Testis (tissue), 3 donors: Measurements from ENCODE around the gene UBL4A. TPM values are rescaled to one million over a fixed set of nuclear protein-coding genes. Genes with fewer than 3 reads are reported as not detected.

Source experiments
- DNase-seq: peaks from one replicate; pipeline ENCODE4 v3.0.0-alpha.2; 2019
- H3K27ac ChIP-seq, 2 donors: fragments of 200-600 bp; sonication (generic); one replicate each; pipeline ENCODE4 v1.5.1; 2019
- H3K27me3 ChIP-seq: fragments of 200-600 bp; sonication (generic); one replicate; pipeline ENCODE4 v1.5.1; 2019
- H3K36me3 ChIP-seq: fragments of 200-600 bp; sonication (generic); one replicate; pipeline ENCODE4 v1.5.1; 2017; ENCODE audit warnings: low read depth; ENCODE audit errors: missing control alignments
- H3K4me1 ChIP-seq: fragments of 200-600 bp; sonication (generic); one replicate; pipeline ENCODE4 v1.5.1; 2019
- H3K4me3 ChIP-seq, 2 donors: fragments of 200-600 bp; sonication (generic); one replicate each; pipeline ENCODE4 v1.5.1; 2017 to 2019
- H3K9me3 ChIP-seq: fragments of 200-600 bp; sonication (generic); one replicate; pipeline ENCODE4 v1.5.1; 2017
- POLR2A ChIP-seq: fragments of 450-650 bp; IDR thresholded peaks from one replicate; pipeline ENCODE4 v1.6.1; 2017; ENCODE audit warnings: antibody characterized with exemption, mild to moderate bottlenecking, moderate library complexity
- WGBS, 2 donors: methylation state at CpG; one replicate each; pipeline ENCODE4 v1.1.5; 2018; 5-methylcytosine and 5-hydroxymethylcytosine counted together
- intact Hi-C: fragments of 100-400 bp; cut with DNase I; formaldehyde crosslinking; loops from one replicate; pipeline ENCODE4 v1.15.1; 2023; ENCODE audit warnings: low total_unique reads
- polyA plus RNA-seq: library from polyadenylated mRNA; stranded (reverse); fragments of 350-450 nt; fragmentation: Illumina TruSeq; extraction: RNeasy Lipid Tissue Mini Kit (QIAGEN cat#74804); gene quantifications from one replicate; pipeline ENCODE4 v1.2.3, GENCODE V29; 2014; ENCODE audit warnings: low read depth, low replicate concordance; ENCODE audit not compliant: insufficient read depth
- total RNA-seq, 2 donors: library from RNA; depleted of rRNA; stranded (reverse); fragments of >200 nt; gene quantifications; one replicate each; pipeline ENCODE4 v1.2.3, GENCODE V29; 2016
- TF ChIP-seq, protein P1 (sequence below), 3 experiments: fragments of 450-650 bp in 2 of 3; fragments of 200-600 bp in 1 of 3; sonication (generic) in 1 of 3; IDR thresholded peaks; one replicate each; pipeline ENCODE4 v1.5.1; 2016 to 2019; ENCODE audit warnings: antibody characterized with exemption in 3 of 3, mild to moderate bottlenecking in 2 of 3, moderate library complexity in 1 of 3

UBL4A gene
- total and polyA plus RNA-seq, 3 donors from 2014 or later = 13.3 to 18.9 (median 16.8) TPM

DNA sequence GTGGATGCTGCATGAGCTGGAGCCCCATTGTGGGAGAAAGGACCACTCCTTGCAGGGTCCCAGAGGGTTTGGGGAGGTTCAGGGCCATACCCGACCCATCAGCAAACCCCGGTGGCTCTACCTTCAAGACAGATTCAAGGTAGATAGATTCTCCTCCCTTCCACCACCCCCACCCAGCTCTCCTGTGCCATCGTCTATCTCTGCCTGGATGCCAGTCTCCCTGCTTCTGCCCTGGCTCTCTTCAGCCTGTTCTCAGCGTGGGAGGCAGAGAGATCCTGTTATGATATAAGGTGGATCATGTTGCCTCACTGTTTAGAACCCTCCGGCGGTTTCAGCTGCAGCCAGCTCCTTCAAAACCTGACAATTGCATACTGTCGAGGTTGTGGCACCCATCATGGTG is 12.7 kb downstream of the UBL4A start:
- 64 to 82% methylated on average over 4 to 7 of the region's 7 CpGs for WGBS, 2 donors

DNA sequence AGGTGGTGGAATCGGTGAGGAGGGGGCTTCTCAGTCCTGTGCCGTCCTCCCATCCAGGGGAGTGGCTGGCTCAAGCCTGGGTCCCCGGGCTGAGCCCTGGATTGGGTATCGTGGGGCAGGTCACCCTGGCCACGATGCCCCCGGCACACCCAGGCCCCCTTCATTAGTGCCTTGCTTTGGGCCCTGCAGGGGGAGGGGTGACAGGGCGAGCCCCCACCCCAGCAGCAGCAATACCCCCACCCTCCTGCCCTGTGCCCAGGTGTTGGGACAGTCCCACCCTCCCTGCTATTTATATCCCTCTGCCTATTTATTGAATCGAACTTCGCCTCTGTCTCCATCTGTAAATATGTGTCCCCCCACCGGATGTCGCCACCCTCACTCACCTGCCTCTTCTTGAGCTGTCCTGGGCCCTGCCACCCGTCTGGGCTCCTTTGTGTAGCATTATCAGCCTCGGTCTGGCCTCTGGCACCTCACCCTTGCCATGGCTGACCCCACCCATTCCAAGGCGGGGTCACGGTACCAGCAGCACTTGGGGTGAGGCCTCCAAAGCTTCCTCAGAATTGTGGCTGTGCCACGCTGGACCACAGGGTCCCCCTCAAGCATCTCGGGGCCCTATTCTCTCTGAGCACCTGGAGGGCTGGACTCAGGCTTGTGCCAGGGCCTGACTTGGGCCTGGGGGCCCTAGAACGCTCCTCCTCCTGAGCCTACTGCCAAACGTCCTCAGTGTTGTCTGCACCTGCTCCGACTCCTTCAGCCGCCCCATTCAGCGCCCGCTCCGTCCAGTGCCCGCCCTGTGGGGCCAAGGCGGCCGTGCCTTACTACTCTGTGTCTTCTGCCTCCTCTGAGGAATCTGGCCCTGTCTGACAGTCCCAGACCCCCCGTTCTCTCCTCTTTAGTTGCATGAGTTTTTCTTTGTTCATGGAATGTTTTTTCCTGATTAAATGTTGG is 13.5 kb downstream of the UBL4A start:
- WGBS, 2 donors = 78 to 87% methylated on average over 12 to 25 of the region's 28 CpGs
- H3K4me1 ChIP-seq = no peaks in the 10 kb centered on the region
- intact Hi-C loops = no loop called here
- H3K4me3 ChIP-seq = no peak overlapping the region
- H3K9me3 ChIP-seq = no peaks in the 10 kb centered on the region
- H3K27ac ChIP-seq = no peak overlapping the region
- DNase-seq = no peak
- no peaks in the 10 kb centered on the region for H3K27me3 ChIP-seq
- no peaks in the 10 kb centered on the region for H3K36me3 ChIP-seq
- TF ChIP-seq POLR2A = no peak
- TF ChIP-seq, protein P1, sequence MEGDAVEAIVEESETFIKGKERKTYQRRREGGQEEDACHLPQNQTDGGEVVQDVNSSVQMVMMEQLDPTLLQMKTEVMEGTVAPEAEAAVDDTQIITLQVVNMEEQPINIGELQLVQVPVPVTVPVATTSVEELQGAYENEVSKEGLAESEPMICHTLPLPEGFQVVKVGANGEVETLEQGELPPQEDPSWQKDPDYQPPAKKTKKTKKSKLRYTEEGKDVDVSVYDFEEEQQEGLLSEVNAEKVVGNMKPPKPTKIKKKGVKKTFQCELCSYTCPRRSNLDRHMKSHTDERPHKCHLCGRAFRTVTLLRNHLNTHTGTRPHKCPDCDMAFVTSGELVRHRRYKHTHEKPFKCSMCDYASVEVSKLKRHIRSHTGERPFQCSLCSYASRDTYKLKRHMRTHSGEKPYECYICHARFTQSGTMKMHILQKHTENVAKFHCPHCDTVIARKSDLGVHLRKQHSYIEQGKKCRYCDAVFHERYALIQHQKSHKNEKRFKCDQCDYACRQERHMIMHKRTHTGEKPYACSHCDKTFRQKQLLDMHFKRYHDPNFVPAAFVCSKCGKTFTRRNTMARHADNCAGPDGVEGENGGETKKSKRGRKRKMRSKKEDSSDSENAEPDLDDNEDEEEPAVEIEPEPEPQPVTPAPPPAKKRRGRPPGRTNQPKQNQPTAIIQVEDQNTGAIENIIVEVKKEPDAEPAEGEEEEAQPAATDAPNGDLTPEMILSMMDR (IDR thresholded peaks at IDR 0.05) = no peak

More for the DNA sequence above, 12.7 kb downstream of the UBL4A start:
- intact Hi-C loops = no loop called here
- no peak for DNase-seq
- Histone ChIP-seq H3K4me1 (no peaks in the 10 kb centered on the region), H3K27me3 (no peaks in the 10 kb centered on the region), H3K36me3 (no peaks in the 10 kb centered on the region), H3K27ac (no peak overlapping the region), H3K4me3 (no peak overlapping the region), H3K9me3 (no peaks in the 10 kb centered on the region)
- TF ChIP-seq POLR2A = no peak
- TF ChIP-seq, protein P1 (IDR thresholded peaks at IDR 0.05) = no peak

DNA sequence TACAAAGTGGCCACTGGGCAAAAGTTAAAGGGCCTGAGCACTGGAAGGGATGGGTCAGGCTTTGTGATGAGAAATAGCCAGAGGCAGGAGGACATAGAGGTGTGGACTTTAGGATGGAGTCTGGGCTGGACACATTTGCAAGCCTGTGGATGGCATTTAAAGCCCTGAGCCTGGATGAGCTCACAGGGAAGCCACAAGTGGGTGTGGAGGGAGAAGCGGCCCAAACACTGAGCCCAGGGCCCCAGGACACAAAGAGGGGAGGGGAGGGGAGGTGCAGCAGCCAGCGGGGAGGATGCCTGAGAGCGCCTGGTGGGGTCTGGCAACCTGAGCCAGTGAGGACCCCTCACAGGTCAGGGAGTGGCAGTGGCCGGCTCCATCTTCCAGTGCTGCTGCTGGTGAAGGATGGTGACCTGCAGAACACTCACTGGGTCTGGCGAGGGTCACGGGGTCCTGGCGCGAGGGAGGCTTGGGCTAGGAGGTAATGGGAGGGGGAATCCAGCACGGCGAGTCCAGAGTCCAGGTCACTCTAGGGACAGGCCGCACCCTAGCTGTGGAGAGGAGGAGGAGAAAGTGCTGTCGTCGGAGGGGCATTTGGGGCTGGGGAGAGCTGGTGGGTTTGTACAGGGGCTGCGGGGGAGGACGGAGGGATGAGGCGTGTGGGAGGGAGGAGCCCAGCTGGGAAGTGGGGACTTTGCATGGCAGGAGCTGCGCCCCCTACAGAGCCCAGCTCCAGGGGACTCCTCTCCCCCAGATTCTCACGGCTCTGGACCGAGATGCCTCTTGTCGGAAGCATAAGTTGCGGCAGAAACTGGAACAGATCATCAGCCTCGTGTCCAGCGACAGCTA is 14.4 kb downstream of the UBL4A start:
- Histone ChIP-seq H3K9me3 (no peaks in the 10 kb centered on the region), H3K4me1 (no peaks in the 10 kb centered on the region), H3K27ac (no peak overlapping the region), H3K27me3 (no peaks in the 10 kb centered on the region), H3K36me3 (no peaks in the 10 kb centered on the region), H3K4me3 (no peak overlapping the region)
- TF ChIP-seq, protein P1 (IDR thresholded peaks at IDR 0.05) = no peak
- no peak for TF ChIP-seq POLR2A
- no peak for DNase-seq
- WGBS, 2 donors = 85 to 90% methylated on average over 13 to 22 of the region's 23 CpGs
- intact Hi-C loops = no loop called here

DNA sequence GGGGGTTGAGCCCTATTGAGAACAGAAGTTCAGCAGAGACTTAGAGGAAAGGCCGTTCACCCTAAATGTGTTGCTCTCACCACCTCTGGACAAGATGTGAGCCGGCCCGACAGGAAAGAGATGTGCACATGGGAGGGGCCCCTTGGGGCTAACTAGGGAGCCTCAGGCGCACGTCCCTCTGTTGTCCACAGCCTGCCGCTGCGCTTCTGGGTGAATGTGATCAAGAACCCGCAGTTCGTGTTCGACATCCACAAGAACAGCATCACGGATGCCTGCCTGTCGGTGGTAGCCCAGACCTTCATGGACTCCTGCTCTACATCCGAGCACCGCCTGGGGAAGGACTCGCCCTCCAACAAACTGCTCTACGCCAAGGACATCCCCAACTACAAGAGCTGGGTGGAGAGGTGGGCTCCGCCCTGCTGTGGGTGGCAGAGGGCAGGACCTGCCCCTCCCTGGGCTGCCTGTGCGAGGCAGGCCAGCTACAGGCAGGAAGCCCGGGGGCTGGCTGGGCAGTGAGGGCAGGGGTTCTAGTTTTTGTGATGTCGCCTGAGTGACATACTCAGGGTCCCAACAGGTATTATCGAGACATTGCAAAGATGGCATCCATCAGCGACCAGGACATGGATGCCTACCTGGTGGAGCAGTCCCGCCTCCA is 15.4 kb downstream of the UBL4A start:
- no peak for DNase-seq
- TF ChIP-seq, protein P1 (IDR thresholded peaks at IDR 0.05) = no peak
- TF ChIP-seq POLR2A = no peak
- no peak overlapping the region for H3K27ac ChIP-seq
- no peaks in the 10 kb centered on the region for H3K27me3 ChIP-seq
- no peaks in the 10 kb centered on the region for H3K9me3 ChIP-seq
- intact Hi-C loops = no loop called here
- H3K36me3 ChIP-seq = no peaks in the 10 kb centered on the region
- WGBS, 2 donors = 91 to 93% methylated on average over 2 to 16 of the region's 23 CpGs
- no peak overlapping the region for H3K4me3 ChIP-seq
- no peaks in the 10 kb centered on the region for H3K4me1 ChIP-seq
